GM18508 (cell line): ENCODE measurements around the gene MARS2.
"Not testable (repeated sequence)": the region's sequence is repeated elsewhere in the genome, so short reads cannot be mapped to it uniquely, and the experiment has no call there.

ENCODE experiments used
- ATAC-seq: cut with Tn5 transposase; IDR thresholded peaks from one replicate; pipeline ENCODE4 v1.9.1; 2021; ENCODE audit warnings: moderate number of reproducible peaks; ENCODE audit not compliant: insufficient read depth, unreplicated experiment

Gene MARS2

DNA sequence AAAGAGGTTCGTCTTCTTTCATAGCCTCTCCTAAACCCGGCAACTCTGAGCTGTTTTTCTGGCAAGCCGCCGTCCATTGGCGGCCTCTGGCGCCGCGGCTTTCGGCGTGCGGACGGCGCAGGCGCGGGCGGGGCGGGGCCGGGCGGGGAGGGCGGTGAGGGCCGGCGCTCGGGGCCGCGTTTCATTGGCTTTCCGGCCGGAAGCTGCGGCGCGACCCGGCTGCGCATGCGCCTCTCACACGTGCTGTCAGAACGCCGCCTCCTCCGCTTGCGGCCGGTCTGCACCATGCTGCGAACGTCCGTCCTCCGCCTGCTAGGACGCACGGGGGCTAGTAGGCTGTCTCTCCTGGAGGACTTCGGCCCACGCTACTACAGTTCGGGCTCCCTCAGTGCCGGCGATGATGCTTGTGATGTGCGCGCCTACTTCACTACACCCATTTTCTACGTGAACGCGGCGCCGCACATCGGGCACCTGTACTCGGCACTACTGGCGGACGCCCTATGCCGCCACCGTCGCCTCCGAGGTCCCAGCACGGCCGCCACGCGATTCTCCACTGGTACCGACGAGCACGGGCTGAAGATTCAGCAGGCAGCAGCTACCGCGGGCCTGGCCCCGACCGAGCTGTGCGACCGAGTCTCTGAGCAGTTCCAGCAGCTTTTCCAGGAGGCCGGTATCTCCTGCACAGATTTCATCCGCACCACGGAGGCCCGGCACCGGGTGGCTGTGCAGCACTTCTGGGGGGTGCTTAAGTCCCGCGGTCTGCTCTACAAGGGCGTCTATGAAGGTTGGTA is at the start of gene MARS2:
TSS of gene MARS2 (plus strand) at position 249 of the 791 bp plus-strand sequence. CDS start at position 286, 37 bp downstream.
- peak; percentile 60 for ATAC-seq

DNA sequence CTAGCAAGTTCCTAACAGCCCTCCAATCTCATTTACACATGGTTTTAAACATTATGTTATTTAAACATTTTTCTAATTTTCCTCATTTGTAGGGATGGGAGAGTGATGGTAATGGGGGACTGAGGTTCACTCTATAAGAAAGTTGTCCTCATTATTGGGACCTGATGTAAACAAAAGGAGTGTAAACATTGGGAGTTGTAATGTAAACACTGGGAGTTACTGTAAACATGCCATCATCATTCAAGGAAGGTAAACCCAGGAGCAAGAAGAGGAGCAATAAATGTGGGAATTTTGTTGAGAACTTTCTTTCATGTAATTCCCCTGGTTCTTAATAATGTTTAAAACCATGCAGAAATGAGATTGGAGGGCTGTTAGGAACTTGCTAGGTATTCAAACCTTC is 47.6 kb upstream of the MARS2 start:
- ATAC-seq = no peak

DNA sequence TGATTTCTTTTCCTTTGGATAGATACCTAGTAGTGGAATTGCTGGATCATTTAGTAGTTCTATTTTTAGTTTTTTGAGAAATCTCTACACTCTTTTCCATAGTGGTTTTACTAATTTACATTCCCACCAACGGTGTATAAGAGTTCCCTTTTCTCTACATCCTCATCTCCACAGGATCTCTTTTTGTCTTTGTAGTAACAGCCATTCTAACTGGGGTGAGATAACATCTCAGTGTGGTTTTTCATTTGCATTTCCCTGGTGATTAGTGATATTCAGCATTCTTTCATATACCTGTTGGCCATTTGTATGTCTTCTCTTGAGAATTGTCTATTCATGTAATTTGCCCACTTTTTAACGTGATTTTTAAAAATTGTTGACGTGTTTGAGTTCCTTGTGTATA is 43.5 kb upstream of the MARS2 start:
- ATAC-seq = no peak

DNA sequence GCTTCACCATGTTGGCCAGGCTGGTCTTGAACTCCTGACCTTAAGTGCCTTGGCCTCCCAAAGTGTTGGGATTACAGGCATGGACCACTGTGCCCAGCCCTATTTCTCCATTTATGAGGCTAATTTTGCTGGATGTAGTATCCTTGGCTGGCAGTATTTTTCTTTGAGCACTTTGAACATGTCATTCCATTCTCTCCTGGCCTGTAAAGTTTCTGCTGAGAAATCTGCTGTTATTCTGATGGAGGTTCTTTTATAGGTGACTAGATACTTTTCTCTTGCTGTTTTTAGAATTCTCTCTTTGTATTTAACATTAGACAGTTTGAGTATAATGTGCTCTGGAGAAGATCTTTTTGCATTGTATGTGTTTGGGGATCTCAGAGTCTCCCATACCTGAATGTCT is 38.9 kb upstream of the MARS2 start:
- ATAC-seq = no peak

DNA sequence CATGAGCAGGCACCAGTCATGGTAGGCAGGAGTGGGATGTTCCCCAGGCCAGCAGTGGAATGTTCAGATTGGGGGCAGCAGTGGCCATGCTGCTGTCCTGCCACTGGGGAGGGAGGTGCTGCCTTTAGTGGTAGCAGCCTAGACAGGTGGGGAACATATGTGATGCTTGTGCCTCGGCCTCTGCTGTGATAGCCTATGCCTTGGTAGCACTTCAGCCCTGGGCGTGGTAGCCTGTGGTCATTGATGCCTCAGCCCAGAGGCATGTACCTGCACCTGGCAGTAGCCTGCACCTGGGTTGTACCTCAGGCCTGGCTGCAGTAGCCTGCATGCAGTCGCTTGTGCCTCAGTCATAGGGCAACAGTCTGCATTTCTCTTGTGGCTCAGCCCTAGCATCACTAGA is 36.9 kb upstream of the MARS2 start:
- no peak for ATAC-seq

DNA sequence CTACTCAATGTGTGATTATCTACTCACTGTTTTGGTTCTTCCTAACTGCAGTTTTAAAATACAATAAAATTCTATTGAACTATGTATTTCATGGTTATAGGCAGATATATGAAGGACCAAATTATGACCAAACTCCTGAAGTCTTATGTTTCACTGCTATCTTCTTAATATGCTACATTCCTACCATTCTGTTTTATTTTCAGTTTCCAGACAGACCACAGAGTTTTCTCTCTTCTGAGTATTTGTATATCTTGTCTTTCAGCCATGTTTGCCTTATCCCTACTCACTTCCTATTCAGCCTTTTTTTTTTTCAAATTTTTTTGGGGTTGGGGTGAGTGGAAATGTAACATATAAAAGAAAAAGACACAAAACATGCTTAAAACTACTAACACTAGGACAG is 36.1 kb upstream of the MARS2 start:
- ATAC-seq = no peak

DNA sequence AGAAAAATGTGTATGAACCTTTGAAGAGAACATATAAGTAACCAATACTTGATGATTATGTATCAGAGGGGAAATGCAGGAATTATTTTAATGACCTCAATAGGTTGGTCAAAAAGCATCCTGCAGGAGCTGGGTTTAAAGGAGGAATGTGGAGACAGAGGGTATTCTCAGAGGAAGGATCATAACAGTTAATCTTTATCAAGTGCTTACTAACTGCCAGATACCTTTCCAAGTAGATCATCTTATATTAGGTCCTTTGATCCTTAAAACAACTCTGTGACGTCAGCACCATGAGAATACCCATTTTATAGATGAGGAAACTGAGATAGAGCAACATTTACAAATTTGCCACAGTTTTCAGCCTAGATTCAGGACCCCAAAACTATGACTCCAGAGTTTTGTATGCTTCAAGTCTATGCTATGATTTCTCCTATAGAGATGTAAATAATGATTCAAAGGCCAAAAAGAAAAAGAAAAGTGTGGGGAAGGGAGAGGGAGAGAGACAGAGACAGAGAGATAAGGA is 32.7 kb upstream of the MARS2 start:
- ATAC-seq = no peak

DNA sequence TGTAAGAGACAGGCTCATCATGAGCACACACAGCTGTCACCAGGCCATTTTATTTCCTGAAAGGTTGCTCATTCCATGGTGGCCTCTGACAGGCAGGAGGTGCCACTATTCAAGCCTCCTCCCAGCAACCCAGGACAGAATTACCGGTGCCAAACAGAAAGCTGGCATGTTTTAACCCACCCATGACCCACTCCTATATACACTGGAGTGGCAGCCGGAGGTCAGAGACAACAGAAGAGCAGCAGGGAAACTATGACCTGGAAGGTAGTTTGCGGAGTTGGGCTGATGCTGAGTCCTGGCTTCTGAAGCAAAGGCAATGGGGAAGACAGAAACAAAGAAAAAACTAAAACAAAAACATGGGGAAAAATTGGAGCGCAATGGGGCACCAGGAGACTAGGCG is 32.1 kb upstream of the MARS2 start:
- ATAC-seq = no peak

DNA sequence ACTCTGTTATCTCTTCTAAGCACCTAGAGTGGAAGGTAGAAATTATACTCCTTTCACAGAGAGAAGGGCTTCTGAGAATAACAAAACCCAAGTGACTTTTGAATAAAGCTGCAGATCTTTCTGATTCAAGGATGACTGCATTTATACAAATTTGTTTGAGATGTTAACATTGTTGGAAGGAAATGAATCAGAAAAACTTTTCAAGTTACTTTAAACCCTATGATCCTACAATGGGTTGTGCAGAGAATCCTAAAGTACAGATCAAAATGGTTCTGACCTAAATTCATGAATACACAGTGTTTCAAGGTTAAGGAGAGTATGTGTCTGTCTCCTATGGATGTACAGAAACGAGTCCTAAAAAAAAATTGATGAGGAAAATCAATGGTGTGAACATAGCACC is 31.6 kb upstream of the MARS2 start:
- no peak for ATAC-seq

DNA sequence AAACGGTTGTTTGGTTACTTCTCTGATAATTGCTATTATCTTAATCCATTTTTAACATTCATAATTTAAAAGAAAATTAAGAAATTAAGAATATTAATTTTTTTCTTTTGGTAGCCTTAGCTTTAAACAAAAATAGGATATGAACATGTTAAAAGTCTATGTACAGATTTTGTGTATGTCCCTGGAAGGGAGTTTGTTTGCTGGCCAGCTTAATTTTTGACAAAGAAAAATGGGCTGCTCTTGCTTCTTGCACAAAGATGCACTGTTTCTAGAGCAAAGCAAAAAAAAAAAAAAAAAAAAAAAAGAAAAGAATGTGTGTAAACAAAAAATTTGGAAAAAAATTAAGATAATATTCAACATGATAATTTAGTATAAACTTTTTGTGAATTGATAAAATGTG is 31.1 kb upstream of the MARS2 start:
- ATAC-seq = no peak

DNA sequence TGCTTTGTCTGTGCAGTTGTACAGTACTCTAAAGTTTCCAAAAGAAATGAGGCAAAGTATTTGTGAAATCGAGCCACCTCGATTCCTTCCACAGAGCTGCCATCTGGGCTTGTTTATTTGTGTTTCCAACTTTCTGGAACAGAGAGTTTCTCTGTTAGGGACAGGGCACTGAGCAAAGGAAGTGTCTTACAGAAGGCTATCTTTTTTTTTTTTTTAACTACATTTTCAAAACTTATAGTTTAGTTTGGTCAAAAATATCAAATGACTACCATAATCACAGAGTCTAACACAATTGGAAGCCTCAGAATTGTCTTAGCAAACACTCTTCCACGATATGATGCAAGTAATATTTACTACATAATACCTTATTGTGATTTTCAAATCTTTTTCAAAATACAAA is 30.6 kb upstream of the MARS2 start:
- no peak for ATAC-seq

DNA sequence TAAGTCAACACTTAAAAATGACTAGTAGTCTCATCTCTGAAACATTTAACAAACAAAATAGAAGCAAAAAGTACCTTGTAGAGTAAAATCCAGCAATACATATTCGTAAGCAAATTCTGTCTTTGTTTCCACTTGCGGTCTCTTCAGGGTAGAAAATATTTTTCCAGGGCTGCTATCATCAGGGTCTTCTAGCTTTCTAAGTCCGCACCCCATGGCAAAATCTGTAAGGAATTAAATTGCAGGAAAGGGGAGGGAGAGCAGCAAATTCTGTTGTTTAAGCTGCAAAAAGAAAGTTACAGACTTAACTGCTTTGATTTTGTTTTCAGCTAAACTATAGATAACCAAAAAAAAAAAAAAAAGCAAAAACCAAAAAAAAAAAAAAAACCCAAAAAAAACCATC is 29.9 kb upstream of the MARS2 start, which contains the start of gene RFTN2:
TSS of gene RFTN2 (minus strand) at position 342 of the 400 bp plus-strand sequence. CDS start at position 213, 129 bp downstream.
- ATAC-seq = no peak

DNA sequence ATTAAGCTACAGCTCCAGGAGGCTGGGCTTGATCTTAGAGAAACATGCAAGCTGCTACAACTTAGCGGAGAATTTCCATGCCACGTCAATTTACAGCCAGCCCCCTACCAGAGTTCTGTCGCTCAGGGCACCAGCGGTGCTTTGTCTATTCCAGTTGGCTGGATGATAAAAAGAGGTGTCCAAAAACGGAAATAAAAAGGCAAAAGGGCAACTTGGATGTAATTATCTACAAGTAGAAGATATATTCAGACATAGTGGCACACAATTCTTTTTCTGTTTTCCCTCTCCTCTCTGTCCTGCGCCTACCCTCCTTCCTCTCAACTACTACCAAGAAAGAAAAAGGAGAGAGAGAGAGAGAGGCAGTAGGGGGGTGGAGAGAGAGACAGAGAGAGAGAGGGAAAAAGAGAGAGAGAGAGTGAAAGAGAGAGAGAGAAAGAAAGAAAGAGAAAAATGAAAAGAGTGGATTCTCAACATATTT is 29.4 kb upstream of the MARS2 start:
- ATAC-seq = no peak

DNA sequence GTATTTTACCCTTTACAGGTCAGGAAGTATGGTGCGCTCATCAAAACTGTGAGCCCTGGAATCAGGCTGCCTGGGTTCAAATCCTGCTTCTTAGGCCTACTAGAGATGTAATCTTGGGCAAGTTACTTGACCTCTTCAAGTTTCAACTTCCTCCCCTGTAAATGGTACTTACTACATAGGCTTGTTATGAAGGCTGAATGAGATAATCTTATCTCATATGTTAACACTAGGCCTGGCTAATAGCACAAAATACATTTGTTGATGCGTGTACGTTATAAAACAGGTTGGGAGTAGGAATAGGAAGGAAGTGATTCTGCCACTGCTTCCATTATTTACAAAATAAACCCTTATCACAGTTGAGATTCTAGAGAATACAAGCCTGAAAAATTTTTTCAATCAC is 28.1 kb upstream of the MARS2 start:
- no peak for ATAC-seq

DNA sequence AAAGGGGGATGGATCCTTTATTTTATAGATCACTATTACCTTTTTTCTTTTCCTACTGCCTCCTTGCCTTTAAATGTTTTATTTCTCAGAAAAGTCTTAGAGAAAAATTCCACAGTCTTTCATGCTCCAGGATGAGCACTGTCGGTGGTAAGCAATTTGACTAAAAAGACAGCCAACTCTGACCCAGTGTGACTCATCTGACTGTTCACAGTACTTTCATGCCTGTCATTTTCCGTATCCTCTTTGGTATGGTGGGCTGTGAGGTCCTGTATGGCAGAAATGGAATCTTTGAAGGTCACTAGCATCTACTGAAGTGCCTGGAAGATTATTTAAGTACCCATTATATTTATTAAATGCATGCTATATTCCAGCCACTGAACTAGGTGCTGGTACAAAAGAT is 27.7 kb upstream of the MARS2 start:
- no peak for ATAC-seq

DNA sequence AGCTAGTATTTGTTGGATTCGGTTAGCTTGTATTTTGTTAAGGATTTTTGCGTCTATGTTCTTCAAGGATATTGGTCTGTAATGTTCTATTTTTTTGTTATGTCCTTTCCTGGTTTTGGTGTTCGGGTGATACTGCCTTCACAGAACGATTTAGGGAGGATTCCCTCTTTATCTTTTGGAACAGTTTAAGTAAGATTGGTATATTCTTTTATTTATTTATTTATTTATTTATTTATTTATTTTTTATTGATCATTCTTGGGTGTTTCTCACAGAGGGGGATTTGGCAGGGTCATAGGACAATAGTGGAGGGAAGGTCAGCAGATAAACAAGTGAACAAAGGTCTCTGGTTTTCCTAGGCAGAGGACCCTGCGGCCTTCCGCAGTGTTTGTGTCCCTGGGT is 10.0 kb upstream of the MARS2 start:
- not testable (repeated sequence) for ATAC-seq

DNA sequence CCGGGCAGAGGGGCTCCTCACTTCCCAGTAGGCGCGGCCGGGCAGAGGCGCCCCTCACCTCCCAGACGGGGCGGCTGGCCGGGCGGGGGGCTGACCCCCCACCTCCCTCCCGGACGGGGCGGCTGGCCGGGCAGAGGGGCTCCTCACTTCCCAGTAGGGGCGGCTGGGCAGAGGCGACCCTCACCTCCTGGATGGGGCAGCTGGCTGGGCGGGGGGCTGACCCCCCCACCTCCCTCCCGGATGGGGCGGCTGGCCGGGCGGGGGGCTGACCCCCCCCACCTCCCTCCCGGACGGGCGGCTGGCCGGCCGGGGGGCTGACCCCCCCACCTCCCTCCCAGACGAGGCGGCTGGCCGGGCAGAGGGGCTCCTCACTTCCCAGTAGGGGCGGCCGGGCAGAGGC is 9.2 kb upstream of the MARS2 start:
- not testable (repeated sequence) for ATAC-seq

DNA sequence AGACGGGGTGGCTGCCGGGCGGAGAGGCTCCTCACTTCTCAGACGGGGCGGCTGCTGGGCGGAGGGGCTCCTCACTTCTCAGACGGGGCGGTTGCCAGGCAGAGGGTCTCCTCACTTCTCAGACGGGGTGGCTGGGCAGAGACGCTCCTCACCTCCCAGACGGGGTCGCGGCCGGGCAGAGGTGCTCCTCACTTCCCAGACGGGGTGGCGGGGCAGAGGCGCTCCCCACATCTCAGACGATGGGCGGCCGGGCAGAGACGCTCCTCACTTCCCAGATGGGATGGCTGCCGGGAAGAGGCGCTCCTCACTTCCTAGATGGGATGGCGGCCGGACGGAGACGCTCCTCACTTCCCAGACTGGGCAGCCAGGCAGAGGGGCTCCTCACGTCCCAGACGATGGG is 8.6 kb upstream of the MARS2 start:
- not testable (repeated sequence) for ATAC-seq

DNA sequence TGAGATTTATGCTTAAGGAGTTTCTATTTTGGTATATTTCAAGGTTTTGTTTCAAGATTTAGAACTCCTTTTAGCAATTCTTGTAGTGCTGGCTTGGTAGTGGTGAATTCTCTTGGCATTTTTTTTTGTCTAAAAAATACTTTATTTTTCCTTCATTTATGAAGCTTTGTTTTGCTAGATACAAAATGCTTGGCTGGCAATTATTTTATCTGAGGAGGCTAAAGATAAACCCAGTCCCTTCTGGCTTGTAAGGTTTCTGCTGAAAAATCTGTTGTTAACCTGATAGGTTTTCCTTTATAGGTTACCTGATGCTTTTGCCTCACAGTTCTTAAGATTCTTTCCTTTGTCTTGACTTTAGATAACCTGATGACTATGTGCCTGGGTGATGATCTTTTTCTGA is 5.4 kb upstream of the MARS2 start:
- not testable (repeated sequence) for ATAC-seq

DNA sequence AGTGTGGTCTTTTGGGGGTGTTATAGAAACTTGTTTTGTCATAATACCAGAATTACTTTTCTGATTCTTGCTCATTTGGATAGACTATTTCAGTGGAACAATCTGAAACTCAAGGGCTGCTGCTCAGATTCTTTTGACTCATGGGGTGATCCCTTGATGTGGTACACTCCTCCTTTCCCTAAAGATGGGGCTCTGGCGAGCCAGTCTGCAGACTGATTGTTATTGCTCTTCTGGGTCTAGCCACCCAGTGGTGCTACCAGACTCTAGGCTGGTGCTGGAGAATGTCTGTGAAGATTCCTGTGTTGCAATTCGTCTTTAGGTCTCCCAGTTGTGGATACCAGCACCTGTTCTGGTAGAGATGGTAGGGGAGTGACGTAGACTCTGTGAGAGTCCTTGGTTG is 4.2 kb upstream of the MARS2 start:
- ATAC-seq = no peak

DNA sequence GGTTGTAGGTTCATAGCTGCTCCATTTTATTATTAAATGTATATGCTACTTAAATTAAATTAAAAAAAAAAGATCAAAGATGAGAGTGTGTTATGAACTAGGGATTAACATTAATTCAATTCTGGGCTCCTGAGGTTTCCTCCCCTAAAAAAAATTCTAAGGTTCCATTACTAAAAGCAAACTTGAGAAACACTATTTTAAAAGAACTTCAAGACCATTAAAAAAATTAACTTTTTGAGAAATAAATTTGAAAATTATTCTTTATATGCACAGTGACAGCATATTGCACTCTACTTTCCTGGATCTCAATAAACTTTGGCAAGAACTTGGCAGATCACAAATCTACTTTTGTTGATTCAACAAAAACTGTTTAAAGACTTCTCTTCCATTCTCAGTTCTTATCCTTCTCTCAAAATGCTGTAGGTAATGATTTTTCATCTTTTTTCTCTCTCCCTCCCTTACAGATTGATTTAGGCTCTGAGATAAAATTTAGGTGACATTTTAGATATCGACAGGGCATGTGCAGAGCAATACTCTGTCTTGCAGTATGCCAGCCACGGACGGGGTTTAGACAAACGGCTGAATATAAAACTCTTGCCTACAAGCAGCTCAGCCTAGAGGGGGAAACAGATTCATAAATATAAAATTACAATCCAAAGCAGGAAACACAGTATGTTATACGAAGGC is 592 bp upstream of the MARS2 start:
- ATAC-seq = peak; percentile 27
